H1 (cell line): Measurements from ENCODE around the gene GADL1. TPM values are rescaled to one million over a fixed set of nuclear protein-coding genes. Genes with fewer than 3 reads are reported as not detected.

Experiments
- CTCF ChIA-PET: fragments of 300-600 bp; sonication (Branson Sonifier 250); formaldehyde crosslinking; loops from one replicate; lab custom pipeline; 2021; ENCODE audit not compliant: partially characterized antibody; lab: Charles Lee
- POLR2A ChIA-PET: fragments of 300-600 bp; sonication (Branson Sonifier 250); formaldehyde crosslinking; loops from one replicate; lab custom pipeline; 2021; ENCODE audit warnings: inconsistent platforms; ENCODE audit not compliant: partially characterized antibody; lab: Charles Lee
- DNase-seq, 2 experiments: peaks; one replicate each; pipeline versions ENCODE4 v3.0.0 to v3.0.0-alpha.2; 2010 to 2022; ENCODE audit warnings: low spot score in 2 of 2, low read depth in 1 of 2, mixed read lengths in 1 of 2
- FAIRE-seq: peaks from 2 replicates; lab custom pipeline; 2011; peaks lifted over from hg19 to GRCh38; lab: Jason Lieb, UNC
- H2AFZ ChIP-seq: 2 replicates; pipeline ENCODE4 v1.8.1; 2012; ENCODE audit warnings: low read length, inconsistent platforms
- H2AK5ac ChIP-seq: 2 replicates; pipeline ENCODE4 v1.6.1; 2013; ENCODE audit warnings: low read depth, low read length
- H2BK120ac ChIP-seq: replicated peaks from 2 replicates; pipeline ENCODE3; 2013; ENCODE audit warnings: low read depth, low read length, inconsistent platforms
- H2BK12ac ChIP-seq: 2 replicates; pipeline ENCODE4 v1.6.1; 2013; ENCODE audit warnings: low read depth, low read length
- H2BK15ac ChIP-seq: 2 replicates; pipeline ENCODE4 v1.6.1; 2013; ENCODE audit warnings: low read length
- H2BK20ac ChIP-seq: 2 replicates; pipeline ENCODE4 v1.6.1; 2013; ENCODE audit warnings: low read length
- H2BK5ac ChIP-seq: 2 replicates; pipeline ENCODE4 v1.6.1; 2013; ENCODE audit warnings: low read depth, low read length
- H3K14ac ChIP-seq: 2 replicates; pipeline ENCODE4 v1.6.1; 2013; ENCODE audit warnings: inconsistent platforms; ENCODE audit not compliant: insufficient read length
- H3K18ac ChIP-seq: 2 replicates; pipeline ENCODE4 v1.6.1; 2013; ENCODE audit warnings: low read length; ENCODE audit errors: extremely low read depth
- H3K23ac ChIP-seq: 2 replicates; pipeline ENCODE4 v1.6.1; 2013; ENCODE audit warnings: inconsistent platforms; ENCODE audit not compliant: insufficient read length
- H3K23me2 ChIP-seq: 2 replicates; pipeline ENCODE4 v1.6.1; 2013; ENCODE audit warnings: low read depth, low read length
- H3K27ac ChIP-seq: 2 replicates; pipeline ENCODE4 v1.6.1; 2011; ENCODE audit warnings: low read depth, low read length, inconsistent platforms
- H3K27me3 ChIP-seq, 4 experiments: replicated peaks in 1 of 4; 1 replicate in 1 of 4; 2 replicates in 3 of 4; pipeline versions ENCODE4 v1.6.1 to v1.8.1; 2011 to 2013; ENCODE audit warnings: low read length in 3 of 4, mild to moderate bottlenecking in 3 of 4, inconsistent platforms in 2 of 4, mixed read lengths in 2 of 4, moderate library complexity in 1 of 4; ENCODE audit not compliant: control insufficient read depth in 3 of 4, insufficient read depth in 3 of 4; ENCODE audit errors: extremely low read depth in 1 of 4
- H3K36me3 ChIP-seq, 4 experiments: 2 replicates each; pipeline versions ENCODE4 v1.6.1 to v1.8.1; 2011 to 2013; ENCODE audit warnings: mild to moderate bottlenecking in 4 of 4, low read length in 3 of 4, moderate library complexity in 2 of 4, control low read depth in 1 of 4, inconsistent platforms in 1 of 4; ENCODE audit not compliant: insufficient read depth in 4 of 4, control insufficient read depth in 2 of 4
- H3K4ac ChIP-seq: replicated peaks from 2 replicates; pipeline ENCODE3; 2013; ENCODE audit warnings: low read length, low read depth, mixed read lengths, inconsistent platforms; ENCODE audit not compliant: insufficient read length
- H3K4me1 ChIP-seq, 4 experiments: replicated peaks in 1 of 4; 1 replicate in 1 of 4; 2 replicates in 3 of 4; pipeline versions ENCODE4 v1.6.1 to v1.8.1; 2011 to 2013; ENCODE audit warnings: low read length in 3 of 4, inconsistent platforms in 2 of 4, mixed read lengths in 1 of 4; ENCODE audit not compliant: insufficient read depth in 4 of 4, control insufficient read depth in 3 of 4
- H3K4me2 ChIP-seq, 2 experiments: 2 replicates each; pipeline versions ENCODE4 v1.6.1 to v1.8.1; 2011 to 2013; ENCODE audit warnings: low read depth in 2 of 2, low read length in 2 of 2, control low read depth in 1 of 2, inconsistent platforms in 1 of 2, mild to moderate bottlenecking in 1 of 2; ENCODE audit not compliant: insufficient read depth in 1 of 2
- H3K4me3 ChIP-seq, 4 experiments: fragments of 200-600, 300-600 bp in 1 of 4; sonication (generic), shearing (Covaris generic), sonication (Bioruptor Twin) in 1 of 4; 2 replicates each; pipeline versions ENCODE4 v1.5.1 to v1.8.1; 2011 to 2016; ENCODE audit warnings: low read length in 4 of 4, low read depth in 3 of 4, control low read depth in 2 of 4, inconsistent platforms in 2 of 4, mild to moderate bottlenecking in 2 of 4, mixed read lengths in 1 of 4, moderate library complexity in 1 of 4; ENCODE audit not compliant: insufficient read depth in 2 of 4; ENCODE audit errors: extremely low read depth in 1 of 4
- H3K56ac ChIP-seq: replicated peaks from 2 replicates; pipeline ENCODE3; 2013; ENCODE audit warnings: low read depth, mild to moderate bottlenecking, mixed read lengths, low read length, inconsistent platforms; ENCODE audit not compliant: insufficient read length
- H3K79me1 ChIP-seq: 2 replicates; pipeline ENCODE4 v1.6.1; 2013; ENCODE audit warnings: low read depth, low read length, control low read depth
- H3K79me2 ChIP-seq, 2 experiments: 2 replicates each; pipeline versions ENCODE4 v1.6.1 to v1.8.1; 2012 to 2013; ENCODE audit warnings: low read length in 2 of 2, mild to moderate bottlenecking in 2 of 2, inconsistent platforms in 1 of 2; ENCODE audit not compliant: insufficient read depth in 2 of 2, control insufficient read depth in 1 of 2
- H3K9ac ChIP-seq, 4 experiments: replicated peaks in 1 of 4; 1 replicate in 1 of 4; 2 replicates in 3 of 4; pipeline versions ENCODE4 v1.6.1 to v1.8.1; 2011 to 2013; ENCODE audit warnings: low read depth in 3 of 4, low read length in 3 of 4, control low read depth in 2 of 4, mild to moderate bottlenecking in 2 of 4, moderate library complexity in 2 of 4, inconsistent platforms in 1 of 4; ENCODE audit errors: extremely low read depth in 1 of 4
- H3K9me3 ChIP-seq, 2 experiments: 2 replicates each; pipeline versions ENCODE4 v1.6.1 to v1.8.1; 2012 to 2013; ENCODE audit warnings: mild to moderate bottlenecking in 2 of 2, moderate library complexity in 2 of 2, control low read depth in 1 of 2, inconsistent platforms in 1 of 2, low read depth in 1 of 2, low read length in 1 of 2, mixed read lengths in 1 of 2; ENCODE audit not compliant: insufficient read depth in 2 of 2
- H4K20me1 ChIP-seq, 2 experiments: replicated peaks in 1 of 2; 2 replicates each; pipeline versions ENCODE3 to v1.8.1; 2011 to 2013; ENCODE audit warnings: inconsistent platforms in 2 of 2, low read length in 2 of 2, mild to moderate bottlenecking in 1 of 2; ENCODE audit not compliant: insufficient read depth in 2 of 2, control insufficient read depth in 1 of 2
- H4K5ac ChIP-seq: 2 replicates; pipeline ENCODE4 v1.6.1; 2013; ENCODE audit warnings: low read length, low read depth, mixed read lengths, inconsistent platforms; ENCODE audit not compliant: insufficient read length
- H4K8ac ChIP-seq: 2 replicates; pipeline ENCODE4 v1.8.0; 2013; ENCODE audit warnings: mild to moderate bottlenecking, moderate library complexity, low read length, inconsistent platforms; ENCODE audit not compliant: insufficient read depth; ENCODE audit errors: extremely low read depth
- H4K91ac ChIP-seq: replicated peaks from 2 replicates; pipeline ENCODE3; 2013; ENCODE audit warnings: low read length, mixed read lengths, inconsistent platforms; ENCODE audit not compliant: insufficient read length
- BACH1 ChIP-seq: IDR thresholded peaks from 2 replicates; pipeline ENCODE4 v1.6.1; 2012; ENCODE audit warnings: low read length, improper control_type of control experiment
- CTBP2 ChIP-seq: IDR thresholded peaks from 2 replicates; pipeline ENCODE4 v1.7.0; 2011; ENCODE audit warnings: borderline replicate concordance, mild to moderate bottlenecking, moderate library complexity, mixed read lengths, low read length; ENCODE audit not compliant: insufficient read depth, insufficient read length
- HDAC2 ChIP-seq, 2 experiments: fragments of 300-600 bp in 1 of 2; sonication (generic) in 1 of 2; IDR thresholded peaks; 2 replicates each; pipeline ENCODE4 v1.6.1; 2011 to 2012; ENCODE audit warnings: low read depth in 2 of 2, low read length in 2 of 2, mild to moderate bottlenecking in 2 of 2, moderate library complexity in 2 of 2, borderline replicate concordance in 1 of 2, inconsistent platforms in 1 of 2
- JUND ChIP-seq: IDR thresholded peaks from 2 replicates; pipeline ENCODE4 v1.6.1; 2011; ENCODE audit warnings: mild to moderate bottlenecking, improper control_type of control experiment, low read length
- MAFK ChIP-seq: IDR thresholded peaks from 2 replicates; pipeline ENCODE4 v1.6.1; 2012; ENCODE audit warnings: low read depth, mild to moderate bottlenecking, improper control_type of control experiment, low read length
- SIRT6 ChIP-seq: IDR thresholded peaks from one replicate; pipeline ENCODE4 v1.7.1; 2012; ENCODE audit warnings: low read length, inconsistent platforms
- TAF1 ChIP-seq: IDR thresholded peaks from 2 replicates; pipeline ENCODE4 v1.6.1; 2011; ENCODE audit warnings: mild to moderate bottlenecking, low read depth, low read length
- TCF12 ChIP-seq: IDR thresholded peaks from 2 replicates; pipeline ENCODE4 v1.6.1; 2011; ENCODE audit warnings: low read depth, mild to moderate bottlenecking, low read length
- WGBS, 2 experiments: shearing (Covaris generic) in 1 of 2; methylation state at CpG; one replicate each; pipeline versions ENCODE4 v1.1.6 to v1.1.7; 2013 to 2015; ENCODE audit warnings: low lambda C conversion rate in 2 of 2, mixed read lengths in 2 of 2, inconsistent platforms in 1 of 2, low coverage in 1 of 2, missing lambda C conversion rate in 1 of 2; ENCODE audit not compliant: insufficient replicate concordance in 2 of 2, insufficient coverage in 1 of 2, insufficient read length in 1 of 2; ENCODE audit errors: extremely low coverage in 1 of 2, missing lambda C conversion rate in 1 of 2; 5-methylcytosine and 5-hydroxymethylcytosine counted together
- polyA plus RNA-seq, 7 experiments: library from polyadenylated mRNA; depleted of rRNA in 3 of 7; stranded (reverse) in 5 of 7; unstranded in 2 of 7; fragments of >200 nt in 5 of 7; fragments of 200-250 nt in 2 of 7; gene quantifications; 1 replicate in 5 of 7; 2 replicates in 1 of 7; 4 replicates in 1 of 7; pipeline versions ENCODE4 v1.2.1 to v1.2.3, GENCODE V29; 2011 to 2013; ENCODE audit warnings: missing spikeins in 2 of 7, mixed read lengths in 2 of 7
- total RNA-seq: library from RNA; stranded (reverse); fragmentation: NEBNext Ultra II Directional; extraction: Animal tissue kit (Norgen Biotek cat#: 25700); gene quantifications from 2 replicates; pipeline ENCODE4 v1.2.1, GENCODE V29; 2021

GADL1 gene
- total and polyA plus RNA-seq, 2 of the 8 experiments (the other 6 are each of a cell fraction or from before 2014, with no cell fraction given): 0.03 to 0.30 TPM

DNA sequence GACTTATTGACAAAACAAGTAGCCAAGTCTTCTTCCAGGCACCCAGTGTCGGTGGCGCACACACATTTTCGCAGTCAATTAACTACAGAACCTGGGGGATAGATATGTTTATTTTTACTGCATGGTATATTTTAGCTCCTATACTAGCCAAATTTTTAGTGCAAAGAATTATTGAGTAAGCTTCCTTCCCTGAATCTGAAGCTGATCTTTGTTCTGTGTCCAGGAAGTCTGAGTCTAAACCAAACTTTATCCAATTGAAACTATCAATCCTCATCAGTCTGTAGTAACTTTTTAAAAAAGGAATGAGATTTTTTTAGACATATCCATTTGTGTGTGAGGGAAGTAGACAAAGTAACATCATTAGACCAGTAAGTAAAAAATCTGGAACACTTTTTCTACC, 133.1 kb downstream of the GADL1 start:
- TF ChIP-seq TCF12 (no peak), MAFK (no peak), SIRT6 (no peak), JUND (no peak), CTBP2 (no peak), BACH1 (no peak), HDAC2 (IDR thresholded peaks at IDR 0.05; ENCODE audit: borderline replicate concordance in 1 of 2, low read depth in 2 of 2, low read length in 2 of 2) (no peak), TAF1 (no peak)
- Histone ChIP-seq H3K36me3 (no peaks in the 10 kb centered on the region), H2BK20ac (no peak overlapping the region), H3K23me2 (no peaks in the 10 kb centered on the region), H3K4me1 (no peaks in the 10 kb centered on the region), H2AK5ac (no peak overlapping the region), H4K5ac (no peak overlapping the region), H3K9ac (no peak overlapping the region), H4K91ac (no peak overlapping the region), H2BK5ac (no peak overlapping the region), H3K56ac (no peak overlapping the region), H4K20me1 (no peaks in the 10 kb centered on the region), H3K79me1 (no peaks in the 10 kb centered on the region), H3K9me3 (no peaks in the 10 kb centered on the region), H3K4ac (no peak overlapping the region), H3K18ac (no peak overlapping the region), H2BK120ac (no peak overlapping the region), H2BK15ac (no peak overlapping the region), H4K8ac (no peak overlapping the region), H3K4me3 (no peak overlapping the region), H3K14ac (no peak overlapping the region), H3K79me2 (no peaks in the 10 kb centered on the region), H3K4me2 (no peak overlapping the region), H2AFZ (no peak overlapping the region), H3K23ac (no peak overlapping the region), H3K27ac (no peak overlapping the region), H2BK12ac (no peak overlapping the region), H3K27me3 (no peaks in the 10 kb centered on the region)
- ChIA-PET POLR2A (no interaction called here), CTCF (interaction anchor here (1.4 to 7.9 kb wide), 3 partner anchors 8 to 449 kb away, joined by 5 to 52 read pairs (median 6); no protein-coding TSS in a partner anchor)
- no peak for FAIRE-seq
- WGBS, 2 experiments: 97% methylated on average over 3 of the region's 3 CpGs; no CpG with 5 or more reads in 1 of the 2 experiments
- no peak for DNase-seq
